WTC11 (cell line): Measurements from ENCODE around the gene RNF181. TPM values are rescaled to one million over a fixed set of nuclear protein-coding genes. Genes with fewer than 3 reads are reported as not detected.

ENCODE experiments used
- ATAC-seq: fragments of 200-7000 bp; cut with Tn5 transposase; 2 replicates; pipeline ENCODE4 v1.10.0; 2021; ENCODE audit warnings: mild to moderate bottlenecking, moderate library complexity
- CTCF ChIA-PET: fragments of 300-600 bp; sonication (Branson Sonifier 250); formaldehyde crosslinking; loops from one replicate; lab custom pipeline; 2021; ENCODE audit warnings: antibody characterized with exemption; lab: Charles Lee
- POLR2A ChIA-PET: fragments of 350-600 bp; sonication (Branson Sonifier 250); formaldehyde crosslinking; loops from one replicate; lab custom pipeline; 2021; ENCODE audit warnings: antibody characterized with exemption; lab: Charles Lee
- DNase-seq: peaks from one replicate; pipeline ENCODE4 v3.0.0; 2021; ENCODE audit warnings: low spot score
- H3K27ac Mint-ChIP-seq: 2 replicates; pipeline ENCODE4 v1.8.0; 2021; ENCODE audit warnings: mixed read lengths
- H3K27me3 Mint-ChIP-seq: 2 replicates; pipeline ENCODE4 v1.8.0; 2021; ENCODE audit warnings: low read depth, mild to moderate bottlenecking, moderate library complexity, mixed read lengths
- H3K36me3 Mint-ChIP-seq: 2 replicates; pipeline ENCODE4 v1.8.0; 2021; ENCODE audit warnings: mixed read lengths
- H3K4me1 Mint-ChIP-seq: 2 replicates; pipeline ENCODE4 v1.8.0; 2022; ENCODE audit warnings: mixed read lengths
- H3K4me3 Mint-ChIP-seq: 2 replicates; pipeline ENCODE4 v1.8.0; 2021; ENCODE audit warnings: mild to moderate bottlenecking, moderate library complexity, mixed read lengths
- H3K9me3 Mint-ChIP-seq: 2 replicates; pipeline ENCODE4 v1.8.0; 2021; ENCODE audit warnings: mixed read lengths
- CREB1 ChIP-seq: sonication (generic); formaldehyde crosslinking; IDR thresholded peaks from 2 replicates; pipeline ENCODE4 v1.8.0; 2023; ENCODE audit warnings: mild to moderate bottlenecking, missing genetic modification reagents
- KAT7 ChIP-seq: sonication (generic); formaldehyde crosslinking; IDR thresholded peaks from 2 replicates; pipeline ENCODE4 v1.8.1; 2023; ENCODE audit warnings: missing genetic modification reagents, mild to moderate bottlenecking, borderline replicate concordance
- ZBTB21 ChIP-seq: sonication (generic); formaldehyde crosslinking; IDR thresholded peaks from 2 replicates; pipeline ENCODE4 v1.8.1; 2023; ENCODE audit warnings: mild to moderate bottlenecking, missing genetic modification reagents, borderline replicate concordance
- ZNF138 ChIP-seq: sonication (generic); formaldehyde crosslinking; conservative IDR thresholded peaks from 2 replicates; pipeline ENCODE4 v1.8.1; 2022; ENCODE audit warnings: mild to moderate bottlenecking, moderate library complexity, missing genetic modification reagents
- ZNF396 ChIP-seq: fragments of 250-450 bp; sonication (Bioruptor Pico); IDR thresholded peaks from 2 replicates; pipeline ENCODE4 v1.8.0; 2021; ENCODE audit warnings: mild to moderate bottlenecking, moderate library complexity, borderline replicate concordance
- ZSCAN18 ChIP-seq: fragments of 250-450 bp; sonication (Bioruptor Pico); IDR thresholded peaks from 2 replicates; pipeline ENCODE4 v2.1.2; 2022; ENCODE audit warnings: mild to moderate bottlenecking, moderate library complexity
- total RNA-seq: library from RNA; stranded (reverse); gene quantifications from 3 replicates; pipeline ENCODE4 v1.2.3, GENCODE V29; 2021
- TF ChIP-seq, protein P1 (sequence below): fragments of 200-600 bp; IDR thresholded peaks from 2 replicates; pipeline ENCODE4 v1.8.0; 2022; ENCODE audit warnings: antibody characterized with exemption
- TF ChIP-seq, protein P2 (sequence below): sonication (generic); formaldehyde crosslinking; IDR thresholded peaks from 2 replicates; pipeline ENCODE4 v1.8.0; 2022; ENCODE audit warnings: missing genetic modification reagents
- TF ChIP-seq, protein P3 (sequence below): sonication (generic); formaldehyde crosslinking; IDR thresholded peaks from 2 replicates; pipeline ENCODE4 v1.8.1; 2022; ENCODE audit warnings: mild to moderate bottlenecking, moderate library complexity, missing genetic modification reagents
- TF ChIP-seq, protein P4 (sequence below): sonication (generic); formaldehyde crosslinking; IDR thresholded peaks from 2 replicates; pipeline ENCODE4 v1.8.0; 2023; ENCODE audit warnings: missing genetic modification reagents
- TF ChIP-seq, protein P5 (sequence below): sonication (generic); formaldehyde crosslinking; IDR thresholded peaks from 2 replicates; pipeline ENCODE4 v1.8.1; 2022; ENCODE audit warnings: missing genetic modification reagents, borderline replicate concordance

Gene RNF181
- total RNA-seq, 1 experiment from 2014 or later, result 95.4 TPM

DNA sequence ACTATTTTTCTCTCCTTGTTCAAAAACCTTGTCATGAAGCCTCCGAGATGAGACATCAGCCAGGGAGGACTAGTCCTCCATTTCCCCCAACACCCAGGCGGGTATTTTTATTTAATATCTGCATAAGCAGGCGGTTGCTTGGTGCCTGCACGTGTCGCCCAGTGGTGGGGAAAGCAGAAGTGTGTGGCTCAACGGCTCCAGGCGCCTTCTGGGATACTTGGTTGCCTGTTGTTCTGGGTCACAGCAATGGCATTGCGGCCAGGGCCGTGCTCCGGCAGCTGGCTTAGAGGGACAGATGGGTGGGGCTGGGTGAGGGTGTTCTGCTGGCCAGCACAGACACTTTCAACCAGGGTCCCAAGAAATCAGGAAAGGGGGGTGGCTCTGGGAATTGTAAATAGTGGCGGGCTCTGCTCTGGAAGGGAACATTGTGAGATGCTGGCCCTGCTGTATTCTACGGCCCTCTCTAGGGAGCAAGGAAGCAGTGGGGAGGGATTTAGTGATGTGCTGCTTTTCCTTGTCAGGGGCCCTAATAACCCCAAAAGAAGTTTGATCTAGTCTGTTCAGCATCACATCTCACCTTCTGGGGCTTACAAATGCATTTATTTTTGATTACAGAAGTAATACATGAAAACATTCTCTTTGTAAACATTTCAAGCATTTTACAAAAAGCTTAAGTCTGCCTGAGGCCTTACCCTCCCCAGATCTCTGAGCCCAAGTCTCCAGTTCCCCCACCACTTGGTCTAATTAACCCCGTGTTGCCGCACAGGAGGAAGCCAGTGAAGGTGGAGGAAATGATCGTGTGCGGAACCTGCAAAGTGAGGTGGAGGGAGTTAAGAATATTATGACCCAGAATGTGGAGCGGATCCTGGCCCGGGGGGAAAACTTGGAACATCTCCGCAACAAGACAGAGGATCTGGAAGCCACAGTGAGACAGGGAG is 17.0 kb upstream of the RNF181 start:
- 0 out of 2 replicates have a peak, but pooled peaks have one; percentile 5 for ATAC-seq
- TF ChIP-seq, protein P1, sequence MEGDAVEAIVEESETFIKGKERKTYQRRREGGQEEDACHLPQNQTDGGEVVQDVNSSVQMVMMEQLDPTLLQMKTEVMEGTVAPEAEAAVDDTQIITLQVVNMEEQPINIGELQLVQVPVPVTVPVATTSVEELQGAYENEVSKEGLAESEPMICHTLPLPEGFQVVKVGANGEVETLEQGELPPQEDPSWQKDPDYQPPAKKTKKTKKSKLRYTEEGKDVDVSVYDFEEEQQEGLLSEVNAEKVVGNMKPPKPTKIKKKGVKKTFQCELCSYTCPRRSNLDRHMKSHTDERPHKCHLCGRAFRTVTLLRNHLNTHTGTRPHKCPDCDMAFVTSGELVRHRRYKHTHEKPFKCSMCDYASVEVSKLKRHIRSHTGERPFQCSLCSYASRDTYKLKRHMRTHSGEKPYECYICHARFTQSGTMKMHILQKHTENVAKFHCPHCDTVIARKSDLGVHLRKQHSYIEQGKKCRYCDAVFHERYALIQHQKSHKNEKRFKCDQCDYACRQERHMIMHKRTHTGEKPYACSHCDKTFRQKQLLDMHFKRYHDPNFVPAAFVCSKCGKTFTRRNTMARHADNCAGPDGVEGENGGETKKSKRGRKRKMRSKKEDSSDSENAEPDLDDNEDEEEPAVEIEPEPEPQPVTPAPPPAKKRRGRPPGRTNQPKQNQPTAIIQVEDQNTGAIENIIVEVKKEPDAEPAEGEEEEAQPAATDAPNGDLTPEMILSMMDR, result no peak
- no peak for TF ChIP-seq KAT7 (CRISPR knock-in tag)
- TF ChIP-seq ZNF138 (CRISPR knock-in tag), result no peak
- TF ChIP-seq, protein P2, sequence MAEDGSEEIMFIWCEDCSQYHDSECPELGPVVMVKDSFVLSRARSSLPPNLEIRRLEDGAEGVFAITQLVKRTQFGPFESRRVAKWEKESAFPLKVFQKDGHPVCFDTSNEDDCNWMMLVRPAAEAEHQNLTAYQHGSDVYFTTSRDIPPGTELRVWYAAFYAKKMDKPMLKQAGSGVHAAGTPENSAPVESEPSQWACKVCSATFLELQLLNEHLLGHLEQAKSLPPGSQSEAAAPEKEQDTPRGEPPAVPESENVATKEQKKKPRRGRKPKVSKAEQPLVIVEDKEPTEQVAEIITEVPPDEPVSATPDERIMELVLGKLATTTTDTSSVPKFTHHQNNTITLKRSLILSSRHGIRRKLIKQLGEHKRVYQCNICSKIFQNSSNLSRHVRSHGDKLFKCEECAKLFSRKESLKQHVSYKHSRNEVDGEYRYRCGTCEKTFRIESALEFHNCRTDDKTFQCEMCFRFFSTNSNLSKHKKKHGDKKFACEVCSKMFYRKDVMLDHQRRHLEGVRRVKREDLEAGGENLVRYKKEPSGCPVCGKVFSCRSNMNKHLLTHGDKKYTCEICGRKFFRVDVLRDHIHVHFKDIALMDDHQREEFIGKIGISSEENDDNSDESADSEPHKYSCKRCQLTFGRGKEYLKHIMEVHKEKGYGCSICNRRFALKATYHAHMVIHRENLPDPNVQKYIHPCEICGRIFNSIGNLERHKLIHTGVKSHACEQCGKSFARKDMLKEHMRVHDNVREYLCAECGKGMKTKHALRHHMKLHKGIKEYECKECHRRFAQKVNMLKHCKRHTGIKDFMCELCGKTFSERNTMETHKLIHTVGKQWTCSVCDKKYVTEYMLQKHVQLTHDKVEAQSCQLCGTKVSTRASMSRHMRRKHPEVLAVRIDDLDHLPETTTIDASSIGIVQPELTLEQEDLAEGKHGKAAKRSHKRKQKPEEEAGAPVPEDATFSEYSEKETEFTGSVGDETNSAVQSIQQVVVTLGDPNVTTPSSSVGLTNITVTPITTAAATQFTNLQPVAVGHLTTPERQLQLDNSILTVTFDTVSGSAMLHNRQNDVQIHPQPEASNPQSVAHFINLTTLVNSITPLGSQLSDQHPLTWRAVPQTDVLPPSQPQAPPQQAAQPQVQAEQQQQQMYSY (CRISPR knock-in tag), result peak; percentile 74
- peak overlapping the region; percentile 79 for H3K4me3 Mint-ChIP-seq
- H3K27ac Mint-ChIP-seq, result peak overlapping the region; percentile 64
- H3K27me3 Mint-ChIP-seq, result peaks cover 15% of the 10 kb centered on the region
- no peak for DNase-seq
- H3K9me3 Mint-ChIP-seq, result no peaks in the 10 kb centered on the region
- ChIA-PET CTCF (interaction anchor here (1.0 to 2.1 kb wide), 5 partner anchors 17 to 150 kb away, joined by 3 to 12 read pairs (median 7); partner anchors contain the start of gene RNF181), POLR2A (interaction anchor here (0.6 to 1.9 kb wide), 5 partner anchors 17 to 224 kb away, joined by 3 to 7 read pairs (median 4); partner anchors contain the start of genes C2orf68, ELMOD3, GGCX and MAT2A)
- peaks cover 33% of the 10 kb centered on the region for H3K4me1 Mint-ChIP-seq
- H3K36me3 Mint-ChIP-seq, result 0 out of 2 replicates have a peak, but pooled peaks cover 3% of the 10 kb centered on the region

- DNase-seq, result no peak
- H3K9me3 Mint-ChIP-seq, result no peaks in the 10 kb centered on the region
- no peak for TF ChIP-seq CREB1 (CRISPR knock-in tag)
- TF ChIP-seq, protein P2 (CRISPR knock-in tag), result peak; percentile 9; the same call in 1 of the 2 replicates
- TF ChIP-seq, all 79 proteins: peak for 1
- peak overlapping the region; percentile 64 for H3K27ac Mint-ChIP-seq
- CTCF ChIA-PET, result interaction anchor here (0.7 to 1.3 kb wide), 3 partner anchors 18 to 33 kb away, joined by 3 to 5 read pairs (median 4); partner anchors contain the start of gene GGCX
- H3K36me3 Mint-ChIP-seq, result 0 out of 2 replicates have a peak, but pooled peaks cover 3% of the 10 kb centered on the region
- peaks cover 21% of the 10 kb centered on the region for H3K27me3 Mint-ChIP-seq
- no peak for ATAC-seq
- peaks cover 33% of the 10 kb centered on the region for H3K4me1 Mint-ChIP-seq
- POLR2A ChIA-PET, result interaction anchor here (0.6 to 1.3 kb wide), 2 partner anchors 18 to 225 kb away, joined by 4 read pairs; partner anchors contain the start of genes ELMOD3, GGCX and RETSAT
- peak overlapping the region; percentile 79 for H3K4me3 Mint-ChIP-seq
Measured at GRCh38 chr2:85579266-85579935, 16.1 kb upstream of the RNF181 start.

DNA sequence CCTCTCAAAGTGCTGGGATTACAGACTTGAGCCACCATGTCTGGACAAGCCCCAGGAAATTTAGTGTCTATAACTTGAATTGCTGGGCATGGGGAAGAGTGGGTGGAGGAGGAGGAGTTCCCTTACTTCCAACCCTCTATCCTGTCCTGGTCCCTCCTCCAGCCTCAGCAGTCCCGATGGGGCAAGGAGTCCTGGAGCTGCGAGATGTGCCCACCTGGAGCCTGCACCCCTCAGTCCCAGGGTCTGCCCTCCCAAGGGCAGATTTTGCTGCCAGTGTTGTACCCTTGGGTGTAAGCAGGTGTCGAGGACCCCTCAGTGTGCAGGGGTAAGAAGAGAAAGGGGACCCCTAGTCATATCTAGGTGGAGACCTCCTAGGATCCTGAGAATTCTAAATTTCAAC is 15.3 kb upstream of the RNF181 start:
- H3K27me3 Mint-ChIP-seq, result peaks cover 25% of the 10 kb centered on the region
- ATAC-seq (no peak), DNase-seq (no peak)
- no peak overlapping the region for H3K27ac Mint-ChIP-seq
- H3K4me3 Mint-ChIP-seq, result no peak overlapping the region
- no peaks in the 10 kb centered on the region for H3K9me3 Mint-ChIP-seq
- ChIA-PET CTCF (interaction anchor here (1.3 kb wide), 1 partner anchor 19 kb away, joined by 4 read pairs; the partner anchor contains the start of gene GGCX), POLR2A (no interaction called here)
- peaks cover 40% of the 10 kb centered on the region for H3K4me1 Mint-ChIP-seq
- 0 out of 2 replicates have a peak, but pooled peaks cover 3% of the 10 kb centered on the region for H3K36me3 Mint-ChIP-seq
- TF ChIP-seq, protein P3, sequence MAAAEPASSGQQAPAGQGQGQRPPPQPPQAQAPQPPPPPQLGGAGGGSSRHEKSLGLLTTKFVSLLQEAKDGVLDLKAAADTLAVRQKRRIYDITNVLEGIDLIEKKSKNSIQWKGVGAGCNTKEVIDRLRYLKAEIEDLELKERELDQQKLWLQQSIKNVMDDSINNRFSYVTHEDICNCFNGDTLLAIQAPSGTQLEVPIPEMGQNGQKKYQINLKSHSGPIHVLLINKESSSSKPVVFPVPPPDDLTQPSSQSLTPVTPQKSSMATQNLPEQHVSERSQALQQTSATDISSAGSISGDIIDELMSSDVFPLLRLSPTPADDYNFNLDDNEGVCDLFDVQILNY (CRISPR knock-in tag), result no peak
- TF ChIP-seq ZBTB21 (CRISPR knock-in tag), result no peak
- no peak for TF ChIP-seq ZSCAN18
- TF ChIP-seq, protein P4, sequence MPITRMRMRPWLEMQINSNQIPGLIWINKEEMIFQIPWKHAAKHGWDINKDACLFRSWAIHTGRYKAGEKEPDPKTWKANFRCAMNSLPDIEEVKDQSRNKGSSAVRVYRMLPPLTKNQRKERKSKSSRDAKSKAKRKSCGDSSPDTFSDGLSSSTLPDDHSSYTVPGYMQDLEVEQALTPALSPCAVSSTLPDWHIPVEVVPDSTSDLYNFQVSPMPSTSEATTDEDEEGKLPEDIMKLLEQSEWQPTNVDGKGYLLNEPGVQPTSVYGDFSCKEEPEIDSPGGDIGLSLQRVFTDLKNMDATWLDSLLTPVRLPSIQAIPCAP, result no peak
- no peak for TF ChIP-seq ZNF396 (CRISPR knock-in tag)
- TF ChIP-seq, protein P5, sequence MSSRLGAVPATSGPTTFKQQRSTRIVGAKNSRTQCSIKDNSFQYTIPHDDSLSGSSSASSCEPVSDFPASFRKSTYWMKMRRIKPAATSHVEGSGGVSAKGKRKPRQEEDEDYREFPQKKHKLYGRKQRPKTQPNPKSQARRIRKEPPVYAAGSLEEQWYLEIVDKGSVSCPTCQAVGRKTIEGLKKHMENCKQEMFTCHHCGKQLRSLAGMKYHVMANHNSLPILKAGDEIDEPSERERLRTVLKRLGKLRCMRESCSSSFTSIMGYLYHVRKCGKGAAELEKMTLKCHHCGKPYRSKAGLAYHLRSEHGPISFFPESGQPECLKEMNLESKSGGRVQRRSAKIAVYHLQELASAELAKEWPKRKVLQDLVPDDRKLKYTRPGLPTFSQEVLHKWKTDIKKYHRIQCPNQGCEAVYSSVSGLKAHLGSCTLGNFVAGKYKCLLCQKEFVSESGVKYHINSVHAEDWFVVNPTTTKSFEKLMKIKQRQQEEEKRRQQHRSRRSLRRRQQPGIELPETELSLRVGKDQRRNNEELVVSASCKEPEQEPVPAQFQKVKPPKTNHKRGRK (CRISPR knock-in tag), result no peak
